Uterus (tissue), 4 donors: ENCODE data around the gene ADARB1. TPM values are rescaled to one million over a fixed set of nuclear protein-coding genes. Genes with fewer than 3 reads are reported as not detected.

Source experiments
- DNase-seq, 2 donors: peaks; one replicate each; pipeline ENCODE4 v3.0.0-alpha.2; 2019 to 2020
- H3K27ac ChIP-seq, 2 donors: fragments of 200-600 bp; sonication (generic); 1 replicate in 1 of 2; 2 replicates in 1 of 2; pipeline ENCODE4 v1.5.1; 2016 to 2018
- H3K27me3 ChIP-seq, 2 donors: fragments of 200-600 bp; sonication (generic); one replicate each; pipeline ENCODE4 v1.5.1; 2018 to 2019; ENCODE audit warnings: control low read depth in 1 of 2
- H3K36me3 ChIP-seq, 2 donors: fragments of 200-600 bp; sonication (generic); one replicate each; pipeline ENCODE4 v1.5.1; 2019; ENCODE audit warnings: control low read depth in 1 of 2
- H3K4me1 ChIP-seq, 2 donors: fragments of 200-600 bp; sonication (generic); one replicate each; pipeline ENCODE4 v1.5.1; 2018 to 2019; ENCODE audit warnings: control low read depth in 1 of 2
- H3K4me3 ChIP-seq, 2 donors: fragments of 200-600 bp; sonication (generic); 1 replicate in 1 of 2; 2 replicates in 1 of 2; pipeline ENCODE4 v1.5.1; 2018 to 2019; ENCODE audit warnings: mild to moderate bottlenecking in 1 of 2
- H3K9me3 ChIP-seq, 2 donors: fragments of 200-600 bp; sonication (generic); one replicate each; pipeline ENCODE4 v1.5.1; 2019; ENCODE audit warnings: control low read depth in 1 of 2
- CTCF ChIP-seq, 4 experiments: fragments of 200-600 bp in 2 of 4; fragments of 450-650 bp in 2 of 4; sonication (generic) in 2 of 4; IDR thresholded peaks; one replicate each; pipeline ENCODE4 v1.5.1; 2016 to 2019; ENCODE audit warnings: antibody characterized with exemption in 4 of 4, mild to moderate bottlenecking in 2 of 4, moderate library complexity in 1 of 4
- POLR2A ChIP-seq, 2 donors: fragments of 450-650 bp; IDR thresholded peaks; one replicate each; pipeline ENCODE4 v1.6.1; 2016; ENCODE audit warnings: antibody characterized with exemption in 2 of 2, mild to moderate bottlenecking in 1 of 2, moderate library complexity in 1 of 2
- intact Hi-C: fragments of 100-400 bp; cut with DNase I; formaldehyde crosslinking; loops from one replicate; pipeline ENCODE4 v1.15.1; 2023; ENCODE audit warnings: low total_unique reads
- total RNA-seq, 4 donors: library from RNA; depleted of rRNA in 3 of 4; stranded (reverse); fragments of >200 nt in 3 of 4; gene quantifications; one replicate each; pipeline versions ENCODE4 v1.1.0 to v1.2.4, GENCODE V29; 2014 to 2023
- donor health status: DM: yes; HTN: yes; CAD: no.

Gene ADARB1
- total RNA-seq, 4 donors from 2014 or later = 21.8 to 69.6 (median 43.3) TPM

- Histone ChIP-seq H3K9me3 (no peaks in the 10 kb centered on the region), H3K4me1 (peaks cover 0 to 10% of the 10 kb centered on the region in 2 donors), H3K4me3 (no peak overlapping the region), H3K27ac (no peak overlapping the region), H3K27me3 (no peaks in the 10 kb centered on the region), H3K36me3 (no peaks in the 10 kb centered on the region)
- no peak for TF ChIP-seq CTCF (IDR thresholded peaks at IDR 0.05)
- TF ChIP-seq POLR2A (IDR thresholded peaks at IDR 0.05) = no peak
- intact Hi-C loops = no loop called here
- no peak for DNase-seq
Observed at GRCh38 chr21:45164838-45165237, 90.5 kb downstream of the ADARB1 start.

- Histone ChIP-seq H3K27ac (peak overlapping the region in 1 of 2 donors; percentile 33), H3K4me3 (no peak overlapping the region), H3K27me3 (no peaks in the 10 kb centered on the region), H3K9me3 (no peaks in the 10 kb centered on the region), H3K4me1 (peaks cover 0 to 10% of the 10 kb centered on the region in 2 donors), H3K36me3 (no peaks in the 10 kb centered on the region)
- TF ChIP-seq CTCF (IDR thresholded peaks at IDR 0.05) = no peak
- no peak for TF ChIP-seq POLR2A (IDR thresholded peaks at IDR 0.05)
- DNase-seq = no peak
- intact Hi-C loops = no loop called here
Observed at GRCh38 chr21:45166931-45167330, 92.6 kb downstream of the ADARB1 start.

GRCh38 chr21:45167796-45168222 lies 93.4 kb downstream of the ADARB1 start:
- Histone ChIP-seq H3K4me3 (no peak overlapping the region), H3K4me1 (peaks cover 0 to 10% of the 10 kb centered on the region in 2 donors), H3K36me3 (no peaks in the 10 kb centered on the region), H3K27me3 (no peaks in the 10 kb centered on the region), H3K27ac (peak overlapping the region; percentile 1 to 33), H3K9me3 (no peaks in the 10 kb centered on the region)
- intact Hi-C loops = no loop called here
- TF ChIP-seq CTCF (IDR thresholded peaks at IDR 0.05) (no peak), POLR2A (IDR thresholded peaks at IDR 0.05) (no peak)
- no peak for DNase-seq

GRCh38 chr21:45168522-45168921 lies 94.1 kb downstream of the ADARB1 start:
- Histone ChIP-seq H3K4me3 (no peak overlapping the region), H3K9me3 (no peaks in the 10 kb centered on the region), H3K27me3 (no peaks in the 10 kb centered on the region), H3K4me1 (peaks cover 0 to 10% of the 10 kb centered on the region in 2 donors), H3K36me3 (no peaks in the 10 kb centered on the region), H3K27ac (no peak overlapping the region)
- intact Hi-C loops = no loop called here
- no peak for DNase-seq
- TF ChIP-seq CTCF (IDR thresholded peaks at IDR 0.05) = no peak
- no peak for TF ChIP-seq POLR2A (IDR thresholded peaks at IDR 0.05)

- intact Hi-C loops = no loop called here
- DNase-seq = no peak
- no peaks in the 10 kb centered on the region for H3K9me3 ChIP-seq
- no peaks in the 10 kb centered on the region for H3K36me3 ChIP-seq
- H3K4me3 ChIP-seq = no peak overlapping the region
- no peak for TF ChIP-seq POLR2A (IDR thresholded peaks at IDR 0.05)
- no peak for TF ChIP-seq CTCF (IDR thresholded peaks at IDR 0.05)
- H3K4me1 ChIP-seq = peaks cover 0 to 5% of the 10 kb centered on the region in 2 donors
- no peak overlapping the region for H3K27ac ChIP-seq
- no peaks in the 10 kb centered on the region for H3K27me3 ChIP-seq
Observed at GRCh38 chr21:45169001-45169400, 94.6 kb downstream of the ADARB1 start.
